ENCODE measurements around the gene TLE6.

Gene TLE6

DNA sequence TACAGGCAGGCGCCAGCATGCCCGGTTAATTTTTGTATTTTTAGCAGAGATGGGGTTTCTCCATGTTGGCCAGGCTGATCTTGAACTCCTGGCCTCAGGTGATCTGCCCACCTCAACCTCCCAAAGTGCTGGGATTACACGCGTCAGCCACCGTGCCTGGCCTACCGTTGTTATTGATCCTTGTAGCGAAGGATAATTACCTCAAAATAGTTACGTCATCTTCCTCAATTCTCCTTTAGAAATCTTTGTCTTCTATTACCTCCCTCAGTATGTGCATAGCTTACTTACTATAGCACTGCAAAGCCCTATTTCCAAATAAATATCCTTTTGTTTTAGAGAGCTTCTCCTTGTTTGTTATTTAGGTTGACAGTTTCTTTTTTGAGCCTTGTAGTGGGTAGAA lies 9.4 kb upstream of the TLE6 start:
- H3K27ac ChIP-seq: peak overlapping the region in 1 of 11 experiments; percentile 50; a peak in 1 of 22 replicates
- H3K9ac ChIP-seq: no peak overlapping the region
- no peaks in the 10 kb centered on the region for H3K36me3 ChIP-seq
- H4K20me1 ChIP-seq: no peaks in the 10 kb centered on the region
- no peak overlapping the region for H3K4me3 ChIP-seq
- peaks cover 44 to 83% (median 72%) of the 10 kb centered on the region in 10 experiments for H3K4me1 ChIP-seq
- H3K4me2 ChIP-seq: peak overlapping the region in 7 of 11 experiments; percentile 55 to 98 (median 79); a peak in 8 of 22 replicates
- peaks cover 0 to 10% (median 0%) of the 10 kb centered on the region in 11 experiments; a peak in 4 of 22 replicates for H3K9me3 ChIP-seq (replicated peaks in 1 of 11)
- TF ChIP-seq Cebpa-rat (IDR thresholded peaks at IDR 0.05): no peak
- H3K27me3 ChIP-seq: no peaks in the 10 kb centered on the region

- peaks cover 55 to 88% (median 75%) of the 10 kb centered on the region in 10 experiments for H3K4me1 ChIP-seq
- no peaks in the 10 kb centered on the region for H3K27me3 ChIP-seq
- H3K9ac ChIP-seq: peak overlapping the region in 5 of 11 experiments; percentile 5 to 58 (median 24); a peak in 7 of 22 replicates
- H3K9me3 ChIP-seq (replicated peaks in 1 of 11): peaks cover 0 to 10% (median 0%) of the 10 kb centered on the region in 11 experiments; a peak in 4 of 22 replicates
- H4K20me1 ChIP-seq: no peaks in the 10 kb centered on the region
- TF ChIP-seq Cebpa-rat (IDR thresholded peaks at IDR 0.05): no peak
- peak overlapping the region; percentile 55 to 98 (median 67) for H3K4me2 ChIP-seq
- no peak overlapping the region for H3K4me3 ChIP-seq
- H3K27ac ChIP-seq: peak overlapping the region in 7 of 11 experiments; percentile 36 to 57 (median 50); a peak in 13 of 22 replicates
- H3K36me3 ChIP-seq: no peaks in the 10 kb centered on the region
Measured at GRCh38 chr19:2969104-2969504, 8.3 kb upstream of the TLE6 start.

GRCh38 chr19:2970201-2970835 lies 7.0 kb upstream of the TLE6 start:
- H3K27ac ChIP-seq: peak overlapping the region in 4 of 11 experiments; percentile 11 to 31 (median 23); a peak in 5 of 22 replicates
- peak overlapping the region in 9 of 11 experiments; percentile 41 to 98 (median 79); a peak in 17 of 22 replicates for H3K4me2 ChIP-seq
- peaks cover 67 to 94% (median 86%) of the 10 kb centered on the region in 10 experiments for H3K4me1 ChIP-seq

DNA sequence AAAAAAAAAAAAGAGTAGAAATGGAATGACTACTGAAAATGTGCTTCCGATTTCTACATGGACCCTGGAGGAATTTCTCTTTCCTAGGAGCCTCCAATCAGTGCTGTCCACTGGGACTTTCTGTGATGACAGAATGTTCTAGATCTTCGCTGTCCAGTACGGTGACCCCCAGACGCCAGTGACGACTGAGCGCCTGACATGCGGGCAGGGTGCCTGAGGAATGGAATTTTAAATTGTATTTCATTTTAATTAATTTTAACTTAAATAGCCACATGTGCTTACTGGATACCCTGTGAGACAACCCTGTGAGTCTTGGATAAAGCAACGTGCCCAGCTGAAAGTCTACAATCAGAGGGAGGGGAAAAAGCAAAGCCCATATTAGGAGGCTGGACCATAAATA lies 4.1 kb upstream of the TLE6 start:
- Histone ChIP-seq H3K9me3 (replicated peaks in 1 of 11) (no peaks in the 10 kb centered on the region), H3K4me1 (peaks cover 85 to 97% (median 96%) of the 10 kb centered on the region in 10 experiments), H3K27ac (peak overlapping the region in 1 of 11 experiments; percentile 64; a peak in 1 of 22 replicates), H3K36me3 (no peaks in the 10 kb centered on the region), H4K20me1 (no peaks in the 10 kb centered on the region), H3K4me3 (no peak overlapping the region), H3K9ac (no peak overlapping the region), H3K4me2 (peak overlapping the region; percentile 78 to 100 (median 97); a peak in 12 of 22 replicates), H3K27me3 (no peaks in the 10 kb centered on the region)
- no peak for TF ChIP-seq Cebpa-rat (IDR thresholded peaks at IDR 0.05)

More at GRCh38 chr19:2970201-2970835, 7.0 kb upstream of the TLE6 start:
- peak in 3 of 11 experiments; percentile 27 to 43 (median 37); a peak in 4 of 22 replicates for TF ChIP-seq Cebpa-rat (IDR thresholded peaks at IDR 0.05)
- no peak overlapping the region for H3K9ac ChIP-seq
- H3K36me3 ChIP-seq: no peaks in the 10 kb centered on the region
- H3K4me3 ChIP-seq: no peak overlapping the region
- H3K27me3 ChIP-seq: no peaks in the 10 kb centered on the region
- peaks cover 0 to 2% (median 0%) of the 10 kb centered on the region in 11 experiments; a peak in 1 of 22 replicates for H3K9me3 ChIP-seq (replicated peaks in 1 of 11)
- no peaks in the 10 kb centered on the region for H4K20me1 ChIP-seq

- Histone ChIP-seq H4K20me1 (no peaks in the 10 kb centered on the region), H3K9me3 (replicated peaks in 1 of 11) (no peaks in the 10 kb centered on the region), H3K36me3 (no peaks in the 10 kb centered on the region), H3K4me3 (peak overlapping the region in 2 of 10 experiments; percentile 1 to 15; a peak in 3 of 20 replicates), H3K4me1 (peaks cover 77 to 94% (median 89%) of the 10 kb centered on the region in 10 experiments), H3K27ac (peak overlapping the region; percentile 19 to 59 (median 45); a peak in 16 of 22 replicates), H3K9ac (peak overlapping the region in 10 of 11 experiments; percentile 15 to 53 (median 42); a peak in 9 of 22 replicates), H3K4me2 (peak overlapping the region; percentile 94 to 100 (median 98)), H3K27me3 (no peaks in the 10 kb centered on the region)
- 0 out of 22 replicates have a peak, but pooled peaks of 1 of the 11 experiments have one; percentile 20 for TF ChIP-seq Cebpa-rat (IDR thresholded peaks at IDR 0.05)
Measured at GRCh38 chr19:2974342-2975041, 2.9 kb upstream of the TLE6 start.

- H3K4me2 ChIP-seq: peak overlapping the region; percentile 94 to 100 (median 98)
- no peaks in the 10 kb centered on the region for H3K27me3 ChIP-seq
- H3K9me3 ChIP-seq (replicated peaks in 1 of 11): no peaks in the 10 kb centered on the region
- peak overlapping the region in 10 of 11 experiments; percentile 6 to 69 (median 55); a peak in 19 of 22 replicates for H3K27ac ChIP-seq
- no peaks in the 10 kb centered on the region for H3K36me3 ChIP-seq
- H3K4me1 ChIP-seq: peaks cover 63 to 91% (median 87%) of the 10 kb centered on the region in 10 experiments
- H3K9ac ChIP-seq: peak overlapping the region; percentile 47 to 79 (median 65); a peak in 21 of 22 replicates
- no peaks in the 10 kb centered on the region for H4K20me1 ChIP-seq
- no peak for TF ChIP-seq Cebpa-rat (IDR thresholded peaks at IDR 0.05)
- peak overlapping the region; percentile 53 to 73 (median 60) for H3K4me3 ChIP-seq
Measured at GRCh38 chr19:2976609-2977000, 759 bp upstream of the TLE6 start.

DNA sequence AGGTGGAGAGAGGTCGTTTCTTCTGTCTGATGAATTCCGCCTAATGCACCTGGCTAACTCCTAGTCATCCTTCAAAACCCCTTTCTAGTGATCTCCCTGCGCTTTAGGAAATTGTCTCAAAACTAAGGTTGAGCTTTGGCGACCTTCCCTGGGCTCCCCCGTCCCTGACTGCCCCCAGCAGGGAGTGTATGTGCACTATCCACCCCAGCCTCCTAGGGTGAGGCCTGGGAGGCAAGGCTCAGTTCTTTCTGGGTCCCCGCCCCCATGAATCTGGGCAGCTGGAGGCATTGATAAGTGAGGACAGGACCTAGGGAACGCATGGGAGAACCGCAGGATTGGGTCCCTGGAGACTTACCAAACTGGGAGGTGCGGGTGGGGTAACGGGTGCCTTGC lies 378 bp downstream of the TLE6 start:
- H3K36me3 ChIP-seq: no peaks in the 10 kb centered on the region
- peak overlapping the region; percentile 47 to 73 (median 58) for H3K4me3 ChIP-seq
- H4K20me1 ChIP-seq: no peaks in the 10 kb centered on the region
- H3K9me3 ChIP-seq (replicated peaks in 1 of 11): no peaks in the 10 kb centered on the region
- peaks cover 52 to 91% (median 87%) of the 10 kb centered on the region in 10 experiments for H3K4me1 ChIP-seq
- peak overlapping the region; percentile 67 to 97 (median 86) for H3K4me2 ChIP-seq
- TF ChIP-seq Cebpa-rat (IDR thresholded peaks at IDR 0.05): no peak
- peaks cover 0 to 4% (median 0%) of the 10 kb centered on the region in 11 experiments; a peak in 1 of 22 replicates for H3K27me3 ChIP-seq
- H3K27ac ChIP-seq: peak overlapping the region in 10 of 11 experiments; percentile 12 to 63 (median 50); a peak in 14 of 22 replicates
- peak overlapping the region in 9 of 11 experiments; percentile 43 to 63 (median 52); a peak in 17 of 22 replicates for H3K9ac ChIP-seq

- Histone ChIP-seq H3K27ac (peak overlapping the region in 10 of 11 experiments; percentile 12 to 63 (median 50); a peak in 9 of 22 replicates), H3K4me2 (peak overlapping the region; percentile 67 to 97 (median 86)), H3K4me3 (peak overlapping the region in 8 of 10 experiments; percentile 47 to 73 (median 58); a peak in 12 of 20 replicates), H3K4me1 (peaks cover 51 to 91% (median 87%) of the 10 kb centered on the region in 10 experiments), H3K36me3 (no peaks in the 10 kb centered on the region), H3K9me3 (replicated peaks in 1 of 11) (no peaks in the 10 kb centered on the region), H3K27me3 (peaks cover 0 to 4% (median 0%) of the 10 kb centered on the region in 11 experiments; a peak in 1 of 22 replicates), H4K20me1 (no peaks in the 10 kb centered on the region), H3K9ac (peak overlapping the region in 9 of 11 experiments; percentile 43 to 63 (median 52); a peak in 12 of 22 replicates)
- no peak for TF ChIP-seq Cebpa-rat (IDR thresholded peaks at IDR 0.05)
Measured at GRCh38 chr19:2978166-2978767, 903 bp downstream of the TLE6 start.

All from BLaER1 treated with 17β-estradiol and CSF1 and Interleukin-3, amounts not matched to agents 10 nM and 100 nM (cell line).